Stimulated activated CD8-positive, alpha-beta memory T cell treated with anti-CD3 and anti-CD28 coated beads, Interleukin-4, amount 100 ng/mL, for 1 hour (primary cell): ENCODE results near the gene FRMD4A.

Experiments used
- DNase-seq, 2 donors: peaks; one replicate each; pipeline ENCODE4 v3.0.0-alpha.2; 2020; ENCODE audit warnings: low read depth in 2 of 2, low spot score in 1 of 2

Gene FRMD4A

DNA sequence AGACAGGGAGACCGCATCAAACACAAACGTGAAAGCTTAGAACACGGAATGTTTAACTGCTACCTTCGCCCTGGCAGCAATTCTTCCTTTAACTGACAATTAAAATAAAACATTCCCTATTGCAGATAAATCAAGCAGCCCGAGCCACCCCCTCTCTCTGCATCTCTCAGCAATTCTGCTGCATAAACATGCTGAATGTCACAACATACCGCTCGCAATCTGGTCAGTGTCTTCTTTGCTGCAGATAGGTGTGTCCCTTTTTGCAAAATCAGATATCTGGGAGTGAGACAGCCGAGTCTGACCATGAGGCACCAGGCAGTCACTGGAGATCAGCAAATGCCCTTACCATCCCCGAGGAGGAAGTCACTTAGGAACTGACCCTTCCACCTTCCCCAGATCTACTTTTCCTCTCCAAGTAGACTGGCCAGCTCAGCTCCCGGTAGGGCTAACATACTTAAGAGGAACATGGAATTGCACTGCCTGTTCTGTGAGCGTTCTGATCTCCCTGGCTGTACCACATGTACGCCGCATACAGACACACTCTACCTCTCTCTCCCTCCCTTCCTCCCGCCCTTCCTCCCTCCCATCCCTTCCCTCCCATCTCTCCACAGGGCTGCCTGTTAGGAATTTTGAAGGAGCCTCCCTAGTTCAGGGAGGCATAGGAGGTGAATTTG lies at the start of gene FRMD4A:
FRMD4A (minus strand) TSS at position 537 of the 674 bp plus-strand sequence.
- DNase-seq, result no peak

DNA sequence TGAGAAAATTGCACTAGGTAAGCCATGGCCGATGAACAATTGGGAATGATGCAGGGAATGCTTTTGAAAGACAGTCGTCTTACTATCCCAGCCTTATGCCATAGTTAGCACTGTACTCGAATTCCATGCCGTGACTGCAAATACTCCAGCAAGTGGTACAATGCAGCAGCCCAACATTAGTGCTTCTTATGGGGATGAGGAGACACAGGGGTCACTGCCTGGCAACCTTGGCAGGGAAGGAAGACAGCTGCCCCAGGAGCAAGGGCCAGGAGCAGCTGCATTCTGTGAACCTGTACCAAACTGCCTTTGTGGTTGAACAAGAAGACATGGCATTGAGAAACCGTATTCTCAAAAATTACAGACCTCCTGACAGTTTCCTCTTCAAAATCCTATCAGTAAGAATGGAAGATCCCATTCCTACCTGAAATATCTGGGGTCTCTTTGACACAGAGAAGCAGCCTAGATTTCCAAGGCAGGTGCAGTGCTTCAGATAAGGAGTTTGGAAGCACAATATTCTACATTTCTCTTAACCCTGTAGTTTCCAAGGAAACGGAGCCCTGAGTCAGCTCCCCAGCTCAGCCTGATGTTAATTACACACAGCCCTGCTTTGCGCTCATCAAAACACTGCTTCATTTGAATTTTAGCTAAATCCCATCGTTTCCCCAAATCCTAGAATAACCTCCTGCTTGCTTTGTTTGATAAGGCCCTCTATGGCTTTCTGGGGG lies 49.0 kb upstream of the FRMD4A start:
- no peak for DNase-seq

- no peak for DNase-seq
Observed at GRCh38 chr10:14378387-14378960, 47.8 kb upstream of the FRMD4A start.

GRCh38 chr10:14377591-14378175 lies 47.0 kb upstream of the FRMD4A start:
- DNase-seq, result no peak

DNA sequence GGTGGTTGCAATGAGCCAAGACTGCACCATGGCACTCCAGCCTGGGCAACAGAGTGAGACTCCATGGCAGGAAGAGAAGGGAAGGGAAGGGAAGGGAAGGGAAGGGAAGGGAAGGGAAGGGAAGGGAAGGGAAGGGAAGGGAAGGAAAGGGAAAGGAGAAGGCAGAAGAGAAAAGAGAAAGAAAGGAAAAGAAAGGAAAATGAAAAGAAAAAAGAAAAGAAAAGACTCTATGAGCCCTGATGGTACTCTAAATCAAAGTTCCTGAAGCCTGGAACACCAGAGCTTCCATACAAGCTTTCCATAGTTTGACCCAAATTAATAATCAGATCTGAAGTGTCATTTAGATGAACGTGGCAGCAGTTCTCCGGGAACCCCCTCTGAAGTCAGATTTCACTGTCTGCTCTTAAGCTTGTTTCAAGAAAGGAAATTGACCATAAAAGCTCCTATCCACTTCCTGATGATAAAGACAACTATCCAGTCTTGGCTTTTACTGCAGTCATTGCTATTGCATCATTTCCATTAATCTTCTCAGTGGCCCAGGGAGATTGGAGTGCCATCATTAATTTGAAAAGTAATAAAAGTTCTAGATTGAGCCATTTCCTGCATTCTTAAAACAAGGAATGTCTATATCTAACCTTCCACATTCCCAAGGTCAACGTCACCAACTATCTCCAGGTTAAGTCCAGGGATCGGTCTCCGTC lies 44.2 kb upstream of the FRMD4A start:
- DNase-seq, result no peak

DNA sequence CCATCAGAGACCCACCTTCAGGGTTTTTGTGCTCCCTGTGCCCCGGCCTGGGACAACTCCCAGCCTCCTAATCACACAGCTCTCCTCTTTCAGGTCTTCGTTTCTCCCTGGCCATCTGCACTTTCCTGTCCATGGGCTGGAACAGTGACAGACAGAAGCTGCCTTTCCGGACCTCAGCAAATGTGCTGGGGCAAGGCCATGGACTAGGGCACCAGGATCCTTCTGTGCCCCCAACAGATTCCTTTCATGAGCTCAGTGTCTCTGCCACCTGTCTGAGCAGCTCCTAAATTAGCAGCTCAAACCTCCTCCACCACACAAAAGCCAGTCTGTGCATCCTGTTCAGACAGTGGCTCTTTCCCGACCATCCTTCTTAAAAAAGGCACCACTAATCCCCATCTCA lies 41.9 kb upstream of the FRMD4A start:
- no peak for DNase-seq

DNA sequence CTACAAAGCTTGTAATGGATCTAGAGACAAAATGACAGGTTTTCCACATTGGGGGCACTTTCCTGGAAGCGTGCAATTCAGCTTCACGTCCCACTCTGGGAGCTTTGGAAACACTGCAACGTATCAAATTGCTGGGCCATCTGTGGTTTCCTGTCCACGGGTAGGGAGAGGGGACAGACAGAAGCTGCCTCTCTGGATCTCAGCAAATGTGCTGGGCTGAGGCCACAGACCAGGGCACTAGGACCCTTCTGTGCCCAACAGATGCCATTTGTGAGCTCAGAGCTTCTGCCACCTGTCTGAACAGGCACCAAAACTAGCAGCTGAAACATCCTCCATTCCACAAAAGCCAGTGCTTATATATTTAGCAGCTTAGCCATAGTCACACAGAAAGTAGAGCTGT lies 40.9 kb upstream of the FRMD4A start:
- no peak for DNase-seq

DNA sequence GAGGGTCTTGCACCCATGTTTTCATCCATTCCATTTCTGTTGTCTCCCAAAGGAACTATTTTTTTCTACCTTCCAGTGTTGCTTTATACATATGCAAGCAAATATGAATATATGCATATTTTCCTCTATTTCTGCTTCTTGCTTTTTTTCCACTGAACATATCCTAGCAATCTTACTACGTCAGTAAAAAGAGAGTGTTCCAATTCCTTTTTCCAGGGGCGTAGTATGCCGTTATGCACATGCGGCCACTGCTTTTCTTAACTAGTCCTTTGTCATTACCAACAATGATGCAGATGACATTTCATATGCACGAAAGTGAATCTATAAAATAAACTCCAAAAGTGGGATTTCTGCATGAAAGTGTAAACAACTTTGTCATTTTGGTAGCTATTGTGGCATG lies 40.2 kb upstream of the FRMD4A start:
- DNase-seq, result no peak

- DNase-seq, result no peak
Observed at GRCh38 chr10:14369906-14370305, 39.2 kb upstream of the FRMD4A start.

DNA sequence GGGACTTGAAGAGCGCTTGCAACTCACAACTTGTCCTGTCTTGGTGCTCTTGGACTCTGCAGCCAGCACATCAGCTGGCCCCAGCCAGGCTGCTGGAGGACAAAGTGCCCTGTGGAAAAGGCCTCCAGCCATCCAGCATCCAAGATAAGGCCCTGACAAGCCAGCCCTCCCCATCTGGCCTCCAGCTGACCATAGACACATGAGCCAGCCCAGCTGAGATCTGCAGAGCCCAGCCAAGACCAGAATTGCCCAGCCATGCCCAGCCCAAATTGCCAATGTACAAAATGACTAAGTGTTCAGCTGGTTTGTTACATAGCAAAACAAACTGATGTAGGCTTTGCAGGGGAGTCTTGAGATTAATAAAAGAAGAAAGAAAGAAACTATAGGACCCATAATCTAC lies 36.0 kb upstream of the FRMD4A start:
- DNase-seq, result no peak

GRCh38 chr10:14365266-14365665 lies 34.5 kb upstream of the FRMD4A start:
- no peak for DNase-seq

DNA sequence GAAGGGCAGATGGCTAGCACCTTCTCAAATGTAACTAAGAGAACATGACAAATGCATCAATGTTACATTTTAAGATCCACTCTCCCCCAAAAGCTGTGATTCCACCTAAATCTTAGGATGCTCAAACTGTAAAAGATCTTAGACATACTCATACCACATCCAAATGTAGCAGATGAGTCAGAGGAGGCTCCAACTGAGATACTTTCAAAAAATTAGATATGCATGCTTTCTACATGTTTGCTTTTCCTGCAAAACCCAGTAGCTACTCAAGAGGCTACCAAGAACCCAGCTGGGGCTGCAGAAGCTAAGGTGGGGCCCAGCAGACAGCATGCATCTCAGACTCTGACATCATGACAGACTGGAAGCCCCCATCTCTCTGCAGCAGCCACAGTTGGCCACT lies 31.4 kb upstream of the FRMD4A start:
- no peak for DNase-seq

GRCh38 chr10:14360961-14361360 lies 30.2 kb upstream of the FRMD4A start:
- no peak for DNase-seq

DNA sequence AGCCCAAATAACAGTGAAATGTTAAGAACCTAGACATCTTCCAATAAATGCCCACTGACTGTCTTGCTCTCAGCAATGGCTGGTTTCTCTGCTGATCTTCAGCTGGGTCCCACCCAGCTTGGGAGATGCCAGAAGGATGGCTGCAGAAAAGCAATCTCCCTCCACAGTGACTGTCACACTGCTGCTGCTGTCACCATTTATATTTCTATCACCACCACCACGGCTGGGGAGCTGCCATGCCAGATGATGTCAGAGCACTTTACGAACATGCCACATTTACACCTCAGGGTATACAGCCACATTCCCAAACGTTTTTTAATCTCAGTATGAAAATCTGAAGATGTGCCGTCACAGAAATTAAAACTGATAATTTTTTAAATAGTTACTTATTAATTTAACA lies 29.8 kb upstream of the FRMD4A start:
- no peak for DNase-seq

DNA sequence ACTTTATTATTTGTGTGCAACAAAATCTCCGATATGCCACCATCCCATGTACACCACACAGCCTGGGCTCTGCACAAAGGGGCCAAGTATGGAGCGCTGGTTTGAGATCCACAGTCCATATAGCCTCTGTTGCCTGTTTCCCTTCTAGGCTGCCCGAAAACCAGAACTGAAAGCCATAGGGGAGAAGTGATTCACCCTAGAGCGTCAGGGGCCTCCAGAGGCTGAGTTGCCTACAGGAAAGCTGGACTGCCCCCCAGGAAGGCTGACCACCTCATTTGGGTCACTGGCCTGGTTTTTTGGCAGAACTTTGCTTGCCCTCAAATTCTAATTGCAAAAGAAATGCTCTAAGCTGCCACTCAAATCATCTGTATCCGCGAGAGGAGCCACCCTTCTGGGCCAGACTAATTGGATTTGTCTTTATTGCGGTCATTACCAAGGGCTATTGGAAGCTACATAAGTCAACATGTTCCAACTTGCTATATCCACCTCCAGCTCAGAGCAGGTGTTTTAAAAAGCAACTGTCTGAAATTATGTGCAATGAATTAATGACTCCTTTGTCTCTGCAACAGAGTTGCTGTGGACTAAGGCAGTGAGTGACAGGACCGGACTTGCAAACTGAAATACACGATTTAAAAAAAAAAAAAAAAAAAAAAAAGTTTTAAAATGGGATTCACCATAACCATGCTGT lies 28.3 kb upstream of the FRMD4A start:
- DNase-seq, result no peak

GRCh38 chr10:14356921-14357320 lies 26.2 kb upstream of the FRMD4A start:
- no peak for DNase-seq

DNA sequence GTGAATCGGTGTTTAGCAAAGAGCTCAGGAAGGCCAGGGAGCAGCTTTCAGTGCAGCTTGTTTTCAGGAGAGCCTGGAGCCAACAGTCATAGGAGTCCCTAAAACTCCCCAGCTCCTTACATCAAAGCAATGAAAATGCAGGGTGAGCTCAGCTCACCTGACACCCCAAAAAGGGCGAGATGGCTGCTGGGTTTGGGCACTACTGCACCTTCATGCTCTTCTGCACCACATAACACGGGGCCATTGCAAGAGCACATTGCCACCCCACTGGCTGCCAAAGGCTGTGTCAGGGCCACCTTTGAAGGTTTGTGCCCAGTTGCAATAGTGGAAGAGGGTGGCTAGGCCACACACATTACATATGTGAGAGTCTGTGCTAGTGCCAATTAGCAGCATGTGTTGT lies 25.0 kb upstream of the FRMD4A start:
- no peak for DNase-seq

DNA sequence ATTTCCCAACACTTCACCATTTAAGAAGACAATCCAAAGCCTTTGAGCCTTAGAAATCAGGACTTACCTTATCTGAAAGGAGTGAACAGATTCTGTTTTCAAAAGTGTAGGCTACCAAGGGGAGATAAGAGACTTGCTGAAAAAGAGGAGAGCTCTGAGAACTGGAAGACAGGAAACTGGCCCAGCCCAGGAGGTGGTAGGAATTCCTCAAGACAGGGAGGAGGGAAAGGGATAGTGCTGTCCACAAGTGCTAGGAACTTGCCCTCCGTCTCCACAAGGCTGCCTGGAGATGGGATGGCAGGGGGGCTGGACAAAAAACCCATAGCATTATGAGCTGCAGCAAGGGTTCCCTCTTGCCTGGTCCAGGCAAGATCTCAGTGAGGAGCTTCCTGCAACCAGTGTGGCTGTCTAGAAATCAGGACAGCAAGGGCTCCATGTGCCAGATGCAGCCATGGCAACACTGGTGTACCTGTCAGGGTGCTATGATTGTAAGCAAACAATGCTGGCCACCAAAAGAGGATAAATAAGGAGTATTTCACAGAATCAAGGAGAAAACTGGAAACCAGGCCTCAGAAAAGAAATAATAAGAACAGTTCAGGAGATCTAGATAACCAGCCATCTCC lies 22.7 kb upstream of the FRMD4A start:
- DNase-seq, result no peak

- DNase-seq, result no peak
Observed at GRCh38 chr10:14350006-14350405, 19.3 kb upstream of the FRMD4A start.

DNA sequence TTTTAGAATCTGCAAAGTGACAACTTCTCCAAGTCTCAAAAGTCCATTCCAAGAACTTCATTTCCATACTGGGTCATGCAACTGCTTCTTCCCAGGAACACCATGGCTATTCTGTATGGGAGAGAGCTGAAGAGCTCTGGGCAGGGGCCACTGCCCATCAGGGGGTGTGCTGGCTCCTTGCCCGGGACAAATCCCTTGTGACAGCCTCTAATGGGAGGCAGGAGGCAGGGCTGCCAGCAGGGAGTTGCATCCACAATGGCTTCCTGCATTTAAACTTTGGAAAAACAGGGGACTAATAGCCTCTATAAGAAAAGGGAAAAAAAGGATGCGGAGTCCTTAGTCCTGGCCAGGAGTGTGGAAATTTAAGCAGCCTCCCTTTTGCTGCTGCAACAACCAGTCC lies 18.4 kb upstream of the FRMD4A start:
- no peak for DNase-seq

DNA sequence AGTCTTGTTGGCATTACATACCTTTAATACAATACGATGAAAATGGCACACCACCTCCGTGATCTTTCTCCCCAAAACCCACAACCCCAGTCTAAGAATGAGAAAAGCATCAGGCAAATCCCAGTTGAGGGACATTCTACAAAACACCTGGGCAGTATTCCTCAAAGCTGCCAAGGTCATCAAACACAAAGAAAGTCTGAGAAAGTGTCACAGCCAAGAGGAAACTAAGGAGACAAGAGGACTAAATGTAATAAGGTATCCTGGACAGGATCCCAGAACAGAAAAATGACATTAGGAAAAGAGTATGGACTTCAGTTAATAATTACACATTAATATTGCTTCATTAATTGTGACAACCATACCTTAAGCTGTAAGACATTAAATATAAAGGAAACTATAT lies 14.5 kb upstream of the FRMD4A start:
- DNase-seq, result no peak
